GM19240 (cell line): ENCODE data around the gene ID2.

Source experiments
- DNase-seq: peaks from one replicate; pipeline ENCODE4 v3.0.0; 2011; ENCODE audit warnings: low spot score; ENCODE audit not compliant: insufficient read length

ID2 gene

GRCh38 chr2:8729939-8730338, 48.1 kb downstream of the ID2 start:
- DNase-seq: no peak

DNA sequence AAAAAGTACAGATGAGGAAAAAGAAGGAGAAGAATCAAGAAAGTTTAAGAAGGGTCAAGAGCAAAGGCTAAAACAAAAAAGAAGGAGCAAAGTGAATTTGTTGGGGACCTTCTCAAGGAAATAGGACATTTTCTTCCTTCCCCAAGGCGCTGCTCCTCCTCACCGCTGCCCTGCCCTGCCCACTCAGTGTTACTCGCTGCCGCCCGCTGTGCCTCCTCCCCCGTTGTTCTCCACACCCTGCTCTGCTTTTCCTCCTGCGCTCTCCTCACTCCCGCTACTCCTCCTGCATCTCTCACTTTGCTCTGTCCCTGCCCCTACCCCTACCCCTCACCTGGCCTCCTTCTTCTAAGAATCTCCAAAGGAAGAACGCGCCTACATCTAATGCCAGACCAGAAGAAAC, 50.7 kb downstream of the ID2 start:
- no peak for DNase-seq
